Measurements from ENCODE around the gene UBE2H.

UBE2H gene

GRCh38 chr7:129785685-129786514 is 166.9 kb downstream of the UBE2H start:
- DNase-seq (ENCODE audit: low spot score): no peak

GRCh38 chr7:129784783-129785684 is 167.7 kb downstream of the UBE2H start:
- DNase-seq (ENCODE audit: low spot score): no peak

GRCh38 chr7:129784437-129784782 is 168.3 kb downstream of the UBE2H start:
- no peak for DNase-seq (ENCODE audit: low spot score)

GRCh38 chr7:129783584-129783919 is 169.2 kb downstream of the UBE2H start:
- DNase-seq (ENCODE audit: low spot score): no peak

GRCh38 chr7:129782818-129783583 is 169.8 kb downstream of the UBE2H start:
- no peak for DNase-seq (ENCODE audit: low spot score)

- peak; percentile 77 for DNase-seq (ENCODE audit: low spot score)
These were observed 170.6 kb downstream of the UBE2H start for GRCh38 chr7:129781928-129782817.

GRCh38 chr7:129780974-129781927 is 171.5 kb downstream of the UBE2H start:
- no peak for DNase-seq (ENCODE audit: low spot score)
